Fibroblast of mammary gland (primary cell): ENCODE measurements around the gene ARID4B.

ENCODE experiments used
- DNase-seq: peaks from one replicate; pipeline ENCODE4 v3.0.0-alpha.2; 2010; ENCODE audit warnings: low read depth
- H3K4me3 ChIP-seq: 2 replicates; pipeline ENCODE4 v1.5.1; 2011; ENCODE audit warnings: low read depth, mild to moderate bottlenecking, low read length, moderate library complexity; ENCODE audit not compliant: control insufficient read depth
- TF ChIP-seq, protein P1 (sequence below): conservative IDR thresholded peaks from 2 replicates; pipeline ENCODE4 v1.5.1; 2011; ENCODE audit warnings: low read depth, low read length, inconsistent platforms; ENCODE audit not compliant: control insufficient read depth, insufficient read depth

ARID4B gene, protein sequence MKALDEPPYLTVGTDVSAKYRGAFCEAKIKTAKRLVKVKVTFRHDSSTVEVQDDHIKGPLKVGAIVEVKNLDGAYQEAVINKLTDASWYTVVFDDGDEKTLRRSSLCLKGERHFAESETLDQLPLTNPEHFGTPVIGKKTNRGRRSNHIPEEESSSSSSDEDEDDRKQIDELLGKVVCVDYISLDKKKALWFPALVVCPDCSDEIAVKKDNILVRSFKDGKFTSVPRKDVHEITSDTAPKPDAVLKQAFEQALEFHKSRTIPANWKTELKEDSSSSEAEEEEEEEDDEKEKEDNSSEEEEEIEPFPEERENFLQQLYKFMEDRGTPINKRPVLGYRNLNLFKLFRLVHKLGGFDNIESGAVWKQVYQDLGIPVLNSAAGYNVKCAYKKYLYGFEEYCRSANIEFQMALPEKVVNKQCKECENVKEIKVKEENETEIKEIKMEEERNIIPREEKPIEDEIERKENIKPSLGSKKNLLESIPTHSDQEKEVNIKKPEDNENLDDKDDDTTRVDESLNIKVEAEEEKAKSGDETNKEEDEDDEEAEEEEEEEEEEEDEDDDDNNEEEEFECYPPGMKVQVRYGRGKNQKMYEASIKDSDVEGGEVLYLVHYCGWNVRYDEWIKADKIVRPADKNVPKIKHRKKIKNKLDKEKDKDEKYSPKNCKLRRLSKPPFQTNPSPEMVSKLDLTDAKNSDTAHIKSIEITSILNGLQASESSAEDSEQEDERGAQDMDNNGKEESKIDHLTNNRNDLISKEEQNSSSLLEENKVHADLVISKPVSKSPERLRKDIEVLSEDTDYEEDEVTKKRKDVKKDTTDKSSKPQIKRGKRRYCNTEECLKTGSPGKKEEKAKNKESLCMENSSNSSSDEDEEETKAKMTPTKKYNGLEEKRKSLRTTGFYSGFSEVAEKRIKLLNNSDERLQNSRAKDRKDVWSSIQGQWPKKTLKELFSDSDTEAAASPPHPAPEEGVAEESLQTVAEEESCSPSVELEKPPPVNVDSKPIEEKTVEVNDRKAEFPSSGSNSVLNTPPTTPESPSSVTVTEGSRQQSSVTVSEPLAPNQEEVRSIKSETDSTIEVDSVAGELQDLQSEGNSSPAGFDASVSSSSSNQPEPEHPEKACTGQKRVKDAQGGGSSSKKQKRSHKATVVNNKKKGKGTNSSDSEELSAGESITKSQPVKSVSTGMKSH (N-terminal part only)

DNA sequence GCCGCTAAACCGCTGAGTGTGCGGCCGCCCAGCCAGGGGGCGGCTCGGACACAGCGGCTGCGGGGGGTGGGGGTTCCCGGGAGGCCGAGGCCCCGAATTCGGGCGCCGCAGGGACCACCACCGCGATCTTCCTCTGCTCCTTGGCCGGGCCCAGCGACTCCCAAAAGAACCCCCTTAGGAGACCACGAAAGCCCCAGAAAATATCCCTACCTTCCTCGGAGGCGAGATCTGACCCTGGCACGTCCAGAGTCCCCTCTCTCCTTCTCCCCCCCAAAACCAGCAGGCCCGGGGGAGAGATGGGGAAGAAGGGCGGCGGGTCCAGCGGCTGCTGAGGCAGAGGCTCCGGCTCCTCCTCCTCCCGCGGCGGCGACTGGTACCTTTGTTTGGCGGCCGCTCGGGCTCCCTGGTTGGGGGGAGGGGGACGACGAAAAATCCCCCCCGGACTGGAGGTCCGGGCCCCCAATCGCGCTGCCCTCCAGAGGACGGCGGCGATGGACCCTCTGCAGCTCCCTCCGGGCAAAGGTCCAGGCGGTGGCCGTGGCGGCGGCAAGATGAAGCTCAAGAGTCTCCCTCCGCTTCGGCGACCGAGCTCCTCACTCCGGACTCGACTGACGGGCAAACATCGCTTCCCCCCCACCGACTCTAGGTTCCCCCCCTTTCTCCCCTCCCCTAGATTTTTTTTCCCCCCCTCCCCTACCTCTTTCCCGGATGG is at the start of gene ARID4B:
TSS of gene ARID4B (minus strand) at position 621 of the 712 bp plus-strand sequence. CDS start 1,260 bp downstream, outside the sequence.
- peak within 1 kb of the TSS; percentile 87 for H3K4me3 ChIP-seq
- DNase-seq: no peak
- TF ChIP-seq, protein P1, sequence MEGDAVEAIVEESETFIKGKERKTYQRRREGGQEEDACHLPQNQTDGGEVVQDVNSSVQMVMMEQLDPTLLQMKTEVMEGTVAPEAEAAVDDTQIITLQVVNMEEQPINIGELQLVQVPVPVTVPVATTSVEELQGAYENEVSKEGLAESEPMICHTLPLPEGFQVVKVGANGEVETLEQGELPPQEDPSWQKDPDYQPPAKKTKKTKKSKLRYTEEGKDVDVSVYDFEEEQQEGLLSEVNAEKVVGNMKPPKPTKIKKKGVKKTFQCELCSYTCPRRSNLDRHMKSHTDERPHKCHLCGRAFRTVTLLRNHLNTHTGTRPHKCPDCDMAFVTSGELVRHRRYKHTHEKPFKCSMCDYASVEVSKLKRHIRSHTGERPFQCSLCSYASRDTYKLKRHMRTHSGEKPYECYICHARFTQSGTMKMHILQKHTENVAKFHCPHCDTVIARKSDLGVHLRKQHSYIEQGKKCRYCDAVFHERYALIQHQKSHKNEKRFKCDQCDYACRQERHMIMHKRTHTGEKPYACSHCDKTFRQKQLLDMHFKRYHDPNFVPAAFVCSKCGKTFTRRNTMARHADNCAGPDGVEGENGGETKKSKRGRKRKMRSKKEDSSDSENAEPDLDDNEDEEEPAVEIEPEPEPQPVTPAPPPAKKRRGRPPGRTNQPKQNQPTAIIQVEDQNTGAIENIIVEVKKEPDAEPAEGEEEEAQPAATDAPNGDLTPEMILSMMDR: no peak

DNA sequence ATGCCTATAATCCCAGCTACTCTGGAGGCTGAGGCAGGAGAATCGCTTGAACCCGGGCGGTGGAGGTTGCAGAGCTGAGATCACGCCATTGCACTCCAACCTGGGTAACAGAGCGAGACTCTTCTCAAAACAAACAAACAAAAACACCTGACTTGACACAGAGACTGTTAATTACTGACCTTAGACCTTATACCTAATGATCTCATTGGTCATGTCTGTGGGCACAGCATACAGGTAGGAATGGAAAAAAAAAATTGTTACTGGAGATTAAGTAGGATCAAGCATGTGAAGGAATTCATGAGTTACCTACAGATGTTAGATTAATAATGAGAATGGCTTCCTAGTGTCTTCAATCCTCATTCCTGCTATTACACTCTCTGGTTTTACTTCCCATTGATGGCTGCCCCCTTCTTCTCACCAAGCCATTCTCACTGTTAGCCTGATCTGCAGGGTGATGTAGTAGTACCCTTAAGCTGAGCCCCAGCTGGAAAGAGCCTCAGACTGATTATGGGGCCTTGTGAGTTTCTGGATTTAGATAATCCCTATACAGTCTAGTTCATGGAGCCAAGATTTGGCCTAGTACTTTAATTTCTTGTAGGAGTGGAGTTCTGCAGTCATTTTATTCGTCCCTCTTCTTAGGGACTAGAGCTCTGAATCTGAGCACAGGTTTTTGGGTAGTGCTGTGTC is 48.1 kb upstream of the ARID4B start:
- H3K4me3 ChIP-seq: no peak overlapping the region
- TF ChIP-seq, protein P1: no peak
- DNase-seq: no peak

DNA sequence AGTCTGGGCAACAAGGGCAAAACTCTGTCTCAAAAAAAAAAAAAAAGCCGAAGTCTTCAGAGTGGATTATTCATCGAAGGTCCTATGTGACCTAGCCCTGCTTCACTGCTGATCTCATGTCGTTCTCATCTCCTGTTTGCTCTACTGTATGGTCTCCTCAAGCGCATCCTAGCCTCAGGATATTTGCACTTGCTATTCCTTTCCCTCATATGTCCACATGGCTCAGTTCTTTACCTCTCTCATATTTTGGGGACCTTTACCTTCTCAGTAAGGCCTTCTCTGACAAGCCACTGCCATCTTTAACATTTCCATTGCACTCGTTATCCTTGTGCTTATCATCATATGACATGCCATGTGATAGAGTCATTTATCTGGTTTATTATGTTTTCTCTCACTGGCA is 41.8 kb upstream of the ARID4B start:
- no peak overlapping the region for H3K4me3 ChIP-seq
- TF ChIP-seq, protein P1: no peak
- DNase-seq: no peak

DNA sequence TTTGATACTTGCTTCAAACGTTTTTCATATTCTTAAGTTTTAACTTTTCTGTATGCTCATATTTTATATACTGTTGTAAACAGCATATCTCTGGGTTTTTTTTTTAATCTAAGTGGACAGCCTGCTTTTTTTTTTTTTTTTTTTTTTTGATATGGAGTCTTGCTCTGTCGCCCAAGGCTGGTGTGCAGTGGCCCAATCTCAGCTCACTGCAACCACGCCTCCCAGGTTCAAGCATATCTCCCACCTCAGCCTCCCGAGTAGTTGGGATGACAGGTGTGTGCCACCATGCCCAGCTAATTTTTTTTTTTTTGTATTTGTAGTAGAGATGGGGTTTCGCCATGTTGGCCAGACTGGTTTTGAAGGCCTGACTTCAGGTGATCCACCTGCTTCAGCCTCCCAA is 40.4 kb upstream of the ARID4B start:
- H3K4me3 ChIP-seq: peak overlapping the region; percentile 94
- no peak for DNase-seq
- TF ChIP-seq, protein P1: no peak

DNA sequence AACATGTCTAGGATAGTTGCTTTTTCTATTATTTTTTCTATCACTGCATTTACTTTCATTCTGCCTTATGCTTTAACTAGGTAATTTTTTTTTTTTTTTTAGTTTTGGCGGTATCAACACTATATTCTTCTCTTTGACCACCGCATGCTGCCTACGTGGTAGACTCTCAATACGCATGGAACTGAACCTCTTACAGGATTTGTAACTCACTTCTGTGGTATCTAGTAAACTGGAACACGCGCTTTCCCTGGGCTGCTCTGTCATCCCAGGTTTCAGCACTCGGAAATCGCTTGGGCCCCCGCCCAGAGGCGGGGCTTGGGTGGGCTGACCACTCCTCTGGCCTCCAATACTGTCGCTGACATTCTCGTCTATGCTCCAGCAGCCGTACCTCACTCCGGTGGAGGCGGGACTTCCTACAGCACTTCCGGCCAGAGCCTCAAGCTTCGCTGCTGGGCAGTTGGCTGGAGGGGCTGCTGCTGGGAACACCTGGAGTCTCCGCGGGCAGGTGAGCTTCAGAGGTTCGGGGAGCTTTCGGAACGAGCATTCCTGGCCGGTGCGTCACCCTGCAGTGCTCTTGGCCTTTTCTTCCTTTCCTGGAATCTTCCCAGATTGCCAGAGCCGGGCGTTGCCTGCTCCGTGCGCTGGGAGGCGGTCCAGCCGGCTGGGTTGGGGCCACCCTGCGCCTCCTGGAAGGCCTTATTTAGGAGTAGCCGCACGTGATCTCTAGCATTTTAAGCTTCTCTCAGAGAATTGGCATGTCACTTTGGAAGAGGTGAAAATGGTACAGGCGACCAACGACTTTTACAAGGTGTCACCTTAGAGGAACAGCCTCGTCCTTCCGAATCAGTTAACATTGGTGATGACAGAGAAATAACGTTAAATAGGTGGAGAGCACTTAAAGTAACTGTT is 39.3 kb upstream of the ARID4B start, which contains the start of gene TBCE:
TSS of gene TBCE (plus strand) at position 428 of the 909 bp plus-strand sequence. CDS start 12,623 bp downstream, outside the sequence.
- TF ChIP-seq, protein P1: peak; percentile 11
- H3K4me3 ChIP-seq: peak within 1 kb of the TSS; percentile 94
- peak; percentile 97 for DNase-seq
